Lung (tissue), 12 donors: ENCODE measurements around the gene RBM28. TPM values are rescaled to one million over a fixed set of nuclear protein-coding genes. Genes with fewer than 3 reads are reported as not detected.
A peak's percentile ranks its signal among the peaks of the same experiment; 100 is the strongest.

ENCODE experiments used
- ATAC-seq: fragments of 200-7000 bp; cut with Tn5 transposase; one replicate; pipeline ENCODE4 v1.9.1; 2020; ENCODE audit warnings: moderate number of reproducible peaks; ENCODE audit not compliant: insufficient read depth, low FRiP score
- DNase-seq, 3 donors: peaks; one replicate each; pipeline ENCODE4 v3.0.0-alpha.2; 2013 to 2017
- H3K27ac ChIP-seq, 2 donors: one replicate each; pipeline ENCODE4 v1.5.1; 2013; ENCODE audit warnings: mild to moderate bottlenecking in 2 of 2, moderate library complexity in 2 of 2, control low read depth in 1 of 2, inconsistent platforms in 1 of 2, low read depth in 1 of 2, low read length in 1 of 2
- H3K27me3 ChIP-seq, 3 donors: one replicate each; pipeline ENCODE4 v1.5.1; 2013; ENCODE audit warnings: low read length in 2 of 3; ENCODE audit not compliant: control insufficient read depth in 3 of 3, insufficient read depth in 3 of 3
- H3K36me3 ChIP-seq, 4 donors: one replicate each; pipeline ENCODE4 v1.5.1; 2013; ENCODE audit warnings: low read length in 4 of 4, mild to moderate bottlenecking in 1 of 4, moderate library complexity in 1 of 4; ENCODE audit not compliant: control insufficient read depth in 4 of 4, insufficient read depth in 4 of 4
- H3K4me1 ChIP-seq, 5 donors: one replicate each; pipeline ENCODE4 v1.5.1; 2013; ENCODE audit warnings: low read length in 5 of 5, mild to moderate bottlenecking in 2 of 5, moderate library complexity in 1 of 5; ENCODE audit not compliant: control insufficient read depth in 5 of 5, insufficient read depth in 5 of 5
- H3K4me3 ChIP-seq: one replicate; pipeline ENCODE4 v1.5.1; 2013; ENCODE audit warnings: mild to moderate bottlenecking, control low read depth, moderate library complexity
- H3K9ac ChIP-seq, 2 donors: one replicate each; pipeline ENCODE4 v1.5.1; 2013; ENCODE audit warnings: low read length in 2 of 2, control low read depth in 1 of 2; ENCODE audit not compliant: insufficient read depth in 1 of 2
- H3K9me3 ChIP-seq, 4 donors: one replicate each; pipeline ENCODE4 v1.5.1; 2013; ENCODE audit warnings: low read length in 3 of 4, mild to moderate bottlenecking in 1 of 4, moderate library complexity in 1 of 4; ENCODE audit not compliant: control insufficient read depth in 4 of 4, insufficient read depth in 3 of 4
- WGBS, 2 donors: extraction: QIAGEN DNeasy Blood & Tissue Kit; methylation state at CpG; one replicate each; pipeline ENCODE4 v1.1.7; 2013; 5-methylcytosine and 5-hydroxymethylcytosine counted together
- polyA plus RNA-seq, 2 donors: library from polyadenylated mRNA; stranded (reverse); fragments of 200-250 nt; gene quantifications; one replicate each; pipeline ENCODE4 v1.2.1, GENCODE V29; 2013
- total RNA-seq, 2 donors: library from RNA; depleted of rRNA in 1 of 2; stranded (reverse); fragments of >200 nt in 1 of 2; gene quantifications; one replicate each; pipeline ENCODE4 v1.2.1, GENCODE V29; 2014 to 2021
- TF ChIP-seq, protein P1 (sequence below): IDR thresholded peaks from 2 replicates; pipeline ENCODE4 v1.5.1; 2012; ENCODE audit warnings: mild to moderate bottlenecking; ENCODE audit errors: control extremely low read depth, extremely low read depth
- donor health status: control.
- donor health status: control.
- donor health status: Bipolar disorder and iron deficiency.
- donor health status: healthy.
- donor health status: DM: yes; HTN: yes; CAD: no.

Gene RBM28
- total and polyA plus RNA-seq, 4 donors: 18.8 to 44.7 (median 27.2) TPM

DNA sequence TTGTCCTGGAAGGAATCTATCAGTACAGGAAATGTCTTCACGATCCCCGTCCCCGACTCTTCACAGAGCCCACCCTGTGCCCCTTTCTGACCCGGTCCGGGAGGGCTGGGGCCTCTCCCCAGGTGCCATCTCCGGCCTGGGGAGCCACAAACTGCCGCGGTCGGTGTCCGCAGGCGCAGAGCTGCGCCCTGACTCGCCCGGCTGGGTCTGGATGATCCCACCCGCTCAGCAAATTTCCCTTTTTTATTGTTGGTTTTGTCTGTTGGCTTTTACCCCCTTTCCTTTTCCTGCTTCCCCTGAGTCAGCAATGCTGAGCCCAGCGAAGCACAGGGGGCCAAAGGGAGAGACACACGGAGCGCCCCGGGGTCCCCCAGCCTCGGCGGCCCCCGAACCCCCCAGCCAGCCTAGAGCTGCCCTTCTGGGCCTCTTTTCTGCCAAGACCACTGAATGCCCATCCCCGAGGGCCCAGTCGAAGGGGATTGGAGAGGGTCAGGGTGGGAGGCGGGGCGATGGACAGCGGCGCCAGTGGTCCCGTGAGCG, 71.7 kb downstream of the RBM28 start:
- TF ChIP-seq, protein P1, sequence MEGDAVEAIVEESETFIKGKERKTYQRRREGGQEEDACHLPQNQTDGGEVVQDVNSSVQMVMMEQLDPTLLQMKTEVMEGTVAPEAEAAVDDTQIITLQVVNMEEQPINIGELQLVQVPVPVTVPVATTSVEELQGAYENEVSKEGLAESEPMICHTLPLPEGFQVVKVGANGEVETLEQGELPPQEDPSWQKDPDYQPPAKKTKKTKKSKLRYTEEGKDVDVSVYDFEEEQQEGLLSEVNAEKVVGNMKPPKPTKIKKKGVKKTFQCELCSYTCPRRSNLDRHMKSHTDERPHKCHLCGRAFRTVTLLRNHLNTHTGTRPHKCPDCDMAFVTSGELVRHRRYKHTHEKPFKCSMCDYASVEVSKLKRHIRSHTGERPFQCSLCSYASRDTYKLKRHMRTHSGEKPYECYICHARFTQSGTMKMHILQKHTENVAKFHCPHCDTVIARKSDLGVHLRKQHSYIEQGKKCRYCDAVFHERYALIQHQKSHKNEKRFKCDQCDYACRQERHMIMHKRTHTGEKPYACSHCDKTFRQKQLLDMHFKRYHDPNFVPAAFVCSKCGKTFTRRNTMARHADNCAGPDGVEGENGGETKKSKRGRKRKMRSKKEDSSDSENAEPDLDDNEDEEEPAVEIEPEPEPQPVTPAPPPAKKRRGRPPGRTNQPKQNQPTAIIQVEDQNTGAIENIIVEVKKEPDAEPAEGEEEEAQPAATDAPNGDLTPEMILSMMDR: no peak
- H3K27ac ChIP-seq: no peak overlapping the region
- no peaks in the 10 kb centered on the region for H3K36me3 ChIP-seq
- no peak overlapping the region for H3K4me3 ChIP-seq
- ATAC-seq (no peak), DNase-seq (peak in 2 of 3 donors; percentile 12 to 13)
- WGBS, 2 donors: 22 to 24% methylated on average over 30 of the region's 30 CpGs
- H3K4me1 ChIP-seq: peaks cover 0 to 18% (median 0%) of the 10 kb centered on the region in 5 donors
- no peak overlapping the region for H3K9ac ChIP-seq
- H3K27me3 ChIP-seq: peaks cover 0 to 45% (median 18%) of the 10 kb centered on the region in 3 donors
- H3K9me3 ChIP-seq: no peaks in the 10 kb centered on the region

DNA sequence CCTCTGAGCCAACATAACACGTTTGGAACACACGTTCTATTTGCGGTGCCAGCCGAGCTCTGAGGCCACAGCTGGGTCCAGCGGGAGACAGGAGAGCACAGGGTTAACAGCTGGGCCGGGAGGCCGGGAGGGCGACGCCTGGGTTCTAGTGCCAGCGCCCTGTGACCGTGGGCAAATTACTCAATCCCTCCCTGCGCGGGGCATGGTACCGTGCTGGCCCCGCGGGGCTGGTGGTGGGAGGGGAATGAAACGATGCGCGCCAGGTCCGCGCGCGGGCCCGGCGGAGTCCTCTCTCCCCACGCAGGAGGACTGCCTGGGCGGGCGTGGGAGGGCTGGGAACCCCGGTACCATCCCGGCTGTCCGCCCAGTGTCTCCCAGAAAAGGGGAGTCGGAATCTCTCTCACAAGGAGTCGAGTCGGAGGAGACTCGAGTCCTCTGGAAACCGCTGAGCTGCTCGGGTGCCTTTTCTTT, 72.2 kb downstream of the RBM28 start:
- Histone ChIP-seq H3K27me3 (peaks cover 0 to 45% (median 18%) of the 10 kb centered on the region in 3 donors), H3K9me3 (no peaks in the 10 kb centered on the region), H3K9ac (peak overlapping the region in 1 of 2 donors; percentile 42), H3K36me3 (no peaks in the 10 kb centered on the region), H3K27ac (no peak overlapping the region), H3K4me3 (no peak overlapping the region), H3K4me1 (peaks cover 0 to 23% (median 3%) of the 10 kb centered on the region in 5 donors)
- 9 to 10% methylated on average over 36 to 37 of the region's 37 CpGs for WGBS, 2 donors
- peak in 2 of 3 donors; percentile 12 to 22 for DNase-seq
- TF ChIP-seq, protein P1: no peak
- ATAC-seq: no peak

DNA sequence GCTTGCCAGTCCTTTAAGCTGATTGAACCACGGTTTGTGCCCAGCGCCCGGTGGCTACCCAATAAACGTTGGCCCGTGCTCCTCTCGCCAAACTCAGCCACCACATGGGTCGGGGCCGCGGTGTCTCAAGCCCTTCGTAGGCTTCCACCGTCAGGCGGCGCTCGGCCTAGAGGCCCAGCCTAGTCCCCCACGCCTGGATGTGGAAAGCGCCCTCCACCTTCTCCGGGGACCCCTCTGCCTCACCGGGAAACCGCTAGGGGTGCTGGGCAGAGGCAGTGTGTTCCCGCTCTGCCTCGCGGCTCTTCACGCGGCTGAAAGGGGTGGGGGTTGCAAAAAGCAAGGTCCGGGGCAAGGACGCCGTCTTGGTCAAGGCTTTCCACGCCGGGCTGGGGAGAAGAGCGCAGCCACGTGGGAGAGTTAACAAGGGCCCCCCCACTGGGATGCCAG, 72.9 kb downstream of the RBM28 start:
- ATAC-seq (no peak), DNase-seq (peak; percentile 24 to 41 (median 25))
- H3K27ac ChIP-seq: no peak overlapping the region
- H3K4me3 ChIP-seq: no peak overlapping the region
- no peak overlapping the region for H3K9ac ChIP-seq
- H3K27me3 ChIP-seq: peaks cover 0 to 45% (median 18%) of the 10 kb centered on the region in 3 donors
- TF ChIP-seq, protein P1: no peak
- WGBS, 2 donors: 23 to 42% methylated on average over 31 of the region's 31 CpGs
- no peaks in the 10 kb centered on the region for H3K9me3 ChIP-seq
- no peaks in the 10 kb centered on the region for H3K36me3 ChIP-seq
- peaks cover 0 to 24% (median 3%) of the 10 kb centered on the region in 5 donors for H3K4me1 ChIP-seq
